H1 (cell line): ENCODE measurements around the gene NFIA. TPM values are rescaled to one million over a fixed set of nuclear protein-coding genes. Genes with fewer than 3 reads are reported as not detected.

ENCODE experiments used
- CTCF ChIA-PET: fragments of 300-600 bp; sonication (Branson Sonifier 250); formaldehyde crosslinking; loops from one replicate; lab custom pipeline; 2021; ENCODE audit not compliant: partially characterized antibody; lab: Charles Lee
- POLR2A ChIA-PET: fragments of 300-600 bp; sonication (Branson Sonifier 250); formaldehyde crosslinking; loops from one replicate; lab custom pipeline; 2021; ENCODE audit warnings: inconsistent platforms; ENCODE audit not compliant: partially characterized antibody; lab: Charles Lee
- DNase-seq, 2 experiments: peaks; one replicate each; pipeline versions ENCODE4 v3.0.0 to v3.0.0-alpha.2; 2010 to 2022; ENCODE audit warnings: low spot score in 2 of 2, low read depth in 1 of 2, mixed read lengths in 1 of 2
- FAIRE-seq: peaks from 2 replicates; lab custom pipeline; 2011; peaks lifted over from hg19 to GRCh38; lab: Jason Lieb, UNC
- H2AFZ ChIP-seq: 2 replicates; pipeline ENCODE4 v1.8.1; 2012; ENCODE audit warnings: low read length, inconsistent platforms
- H2AK5ac ChIP-seq: 2 replicates; pipeline ENCODE4 v1.6.1; 2013; ENCODE audit warnings: low read depth, low read length
- H2BK120ac ChIP-seq: replicated peaks from 2 replicates; pipeline ENCODE3; 2013; ENCODE audit warnings: low read depth, low read length, inconsistent platforms
- H2BK12ac ChIP-seq: 2 replicates; pipeline ENCODE4 v1.6.1; 2013; ENCODE audit warnings: low read depth, low read length
- H2BK15ac ChIP-seq: 2 replicates; pipeline ENCODE4 v1.6.1; 2013; ENCODE audit warnings: low read length
- H2BK20ac ChIP-seq: 2 replicates; pipeline ENCODE4 v1.6.1; 2013; ENCODE audit warnings: low read length
- H2BK5ac ChIP-seq: 2 replicates; pipeline ENCODE4 v1.6.1; 2013; ENCODE audit warnings: low read depth, low read length
- H3K14ac ChIP-seq: 2 replicates; pipeline ENCODE4 v1.6.1; 2013; ENCODE audit warnings: inconsistent platforms; ENCODE audit not compliant: insufficient read length
- H3K18ac ChIP-seq: 2 replicates; pipeline ENCODE4 v1.6.1; 2013; ENCODE audit warnings: low read length; ENCODE audit errors: extremely low read depth
- H3K23ac ChIP-seq: 2 replicates; pipeline ENCODE4 v1.6.1; 2013; ENCODE audit warnings: inconsistent platforms; ENCODE audit not compliant: insufficient read length
- H3K23me2 ChIP-seq: 2 replicates; pipeline ENCODE4 v1.6.1; 2013; ENCODE audit warnings: low read depth, low read length
- H3K27ac ChIP-seq: 2 replicates; pipeline ENCODE4 v1.6.1; 2011; ENCODE audit warnings: low read depth, low read length, inconsistent platforms
- H3K27me3 ChIP-seq, 4 experiments: replicated peaks in 1 of 4; 1 replicate in 1 of 4; 2 replicates in 3 of 4; pipeline versions ENCODE4 v1.6.1 to v1.8.1; 2011 to 2013; ENCODE audit warnings: low read length in 3 of 4, mild to moderate bottlenecking in 3 of 4, inconsistent platforms in 2 of 4, mixed read lengths in 2 of 4, moderate library complexity in 1 of 4; ENCODE audit not compliant: control insufficient read depth in 3 of 4, insufficient read depth in 3 of 4; ENCODE audit errors: extremely low read depth in 1 of 4
- H3K36me3 ChIP-seq, 4 experiments: 2 replicates each; pipeline versions ENCODE4 v1.6.1 to v1.8.1; 2011 to 2013; ENCODE audit warnings: mild to moderate bottlenecking in 4 of 4, low read length in 3 of 4, moderate library complexity in 2 of 4, control low read depth in 1 of 4, inconsistent platforms in 1 of 4; ENCODE audit not compliant: insufficient read depth in 4 of 4, control insufficient read depth in 2 of 4
- H3K4ac ChIP-seq: replicated peaks from 2 replicates; pipeline ENCODE3; 2013; ENCODE audit warnings: low read length, low read depth, mixed read lengths, inconsistent platforms; ENCODE audit not compliant: insufficient read length
- H3K4me1 ChIP-seq, 4 experiments: replicated peaks in 1 of 4; 1 replicate in 1 of 4; 2 replicates in 3 of 4; pipeline versions ENCODE4 v1.6.1 to v1.8.1; 2011 to 2013; ENCODE audit warnings: low read length in 3 of 4, inconsistent platforms in 2 of 4, mixed read lengths in 1 of 4; ENCODE audit not compliant: insufficient read depth in 4 of 4, control insufficient read depth in 3 of 4
- H3K4me2 ChIP-seq, 2 experiments: 2 replicates each; pipeline versions ENCODE4 v1.6.1 to v1.8.1; 2011 to 2013; ENCODE audit warnings: low read depth in 2 of 2, low read length in 2 of 2, control low read depth in 1 of 2, inconsistent platforms in 1 of 2, mild to moderate bottlenecking in 1 of 2; ENCODE audit not compliant: insufficient read depth in 1 of 2
- H3K4me3 ChIP-seq, 4 experiments: fragments of 200-600, 300-600 bp in 1 of 4; sonication (generic), shearing (Covaris generic), sonication (Bioruptor Twin) in 1 of 4; 2 replicates each; pipeline versions ENCODE4 v1.5.1 to v1.8.1; 2011 to 2016; ENCODE audit warnings: low read length in 4 of 4, low read depth in 3 of 4, control low read depth in 2 of 4, inconsistent platforms in 2 of 4, mild to moderate bottlenecking in 2 of 4, mixed read lengths in 1 of 4, moderate library complexity in 1 of 4; ENCODE audit not compliant: insufficient read depth in 2 of 4; ENCODE audit errors: extremely low read depth in 1 of 4
- H3K56ac ChIP-seq: replicated peaks from 2 replicates; pipeline ENCODE3; 2013; ENCODE audit warnings: low read depth, mild to moderate bottlenecking, mixed read lengths, low read length, inconsistent platforms; ENCODE audit not compliant: insufficient read length
- H3K79me1 ChIP-seq: 2 replicates; pipeline ENCODE4 v1.6.1; 2013; ENCODE audit warnings: low read depth, low read length, control low read depth
- H3K79me2 ChIP-seq, 2 experiments: 2 replicates each; pipeline versions ENCODE4 v1.6.1 to v1.8.1; 2012 to 2013; ENCODE audit warnings: low read length in 2 of 2, mild to moderate bottlenecking in 2 of 2, inconsistent platforms in 1 of 2; ENCODE audit not compliant: insufficient read depth in 2 of 2, control insufficient read depth in 1 of 2
- H3K9ac ChIP-seq, 4 experiments: replicated peaks in 1 of 4; 1 replicate in 1 of 4; 2 replicates in 3 of 4; pipeline versions ENCODE4 v1.6.1 to v1.8.1; 2011 to 2013; ENCODE audit warnings: low read depth in 3 of 4, low read length in 3 of 4, control low read depth in 2 of 4, mild to moderate bottlenecking in 2 of 4, moderate library complexity in 2 of 4, inconsistent platforms in 1 of 4; ENCODE audit errors: extremely low read depth in 1 of 4
- H3K9me3 ChIP-seq, 2 experiments: 2 replicates each; pipeline versions ENCODE4 v1.6.1 to v1.8.1; 2012 to 2013; ENCODE audit warnings: mild to moderate bottlenecking in 2 of 2, moderate library complexity in 2 of 2, control low read depth in 1 of 2, inconsistent platforms in 1 of 2, low read depth in 1 of 2, low read length in 1 of 2, mixed read lengths in 1 of 2; ENCODE audit not compliant: insufficient read depth in 2 of 2
- H4K20me1 ChIP-seq, 2 experiments: replicated peaks in 1 of 2; 2 replicates each; pipeline versions ENCODE3 to v1.8.1; 2011 to 2013; ENCODE audit warnings: inconsistent platforms in 2 of 2, low read length in 2 of 2, mild to moderate bottlenecking in 1 of 2; ENCODE audit not compliant: insufficient read depth in 2 of 2, control insufficient read depth in 1 of 2
- H4K5ac ChIP-seq: 2 replicates; pipeline ENCODE4 v1.6.1; 2013; ENCODE audit warnings: low read length, low read depth, mixed read lengths, inconsistent platforms; ENCODE audit not compliant: insufficient read length
- H4K8ac ChIP-seq: 2 replicates; pipeline ENCODE4 v1.8.0; 2013; ENCODE audit warnings: mild to moderate bottlenecking, moderate library complexity, low read length, inconsistent platforms; ENCODE audit not compliant: insufficient read depth; ENCODE audit errors: extremely low read depth
- H4K91ac ChIP-seq: replicated peaks from 2 replicates; pipeline ENCODE3; 2013; ENCODE audit warnings: low read length, mixed read lengths, inconsistent platforms; ENCODE audit not compliant: insufficient read length
- WGBS, 2 experiments: shearing (Covaris generic) in 1 of 2; methylation state at CpG; one replicate each; pipeline versions ENCODE4 v1.1.6 to v1.1.7; 2013 to 2015; ENCODE audit warnings: low lambda C conversion rate in 2 of 2, mixed read lengths in 2 of 2, inconsistent platforms in 1 of 2, low coverage in 1 of 2, missing lambda C conversion rate in 1 of 2; ENCODE audit not compliant: insufficient replicate concordance in 2 of 2, insufficient coverage in 1 of 2, insufficient read length in 1 of 2; ENCODE audit errors: extremely low coverage in 1 of 2, missing lambda C conversion rate in 1 of 2; 5-methylcytosine and 5-hydroxymethylcytosine counted together
- polyA plus RNA-seq, 7 experiments: library from polyadenylated mRNA; depleted of rRNA in 3 of 7; stranded (reverse) in 5 of 7; unstranded in 2 of 7; fragments of >200 nt in 5 of 7; fragments of 200-250 nt in 2 of 7; gene quantifications; 1 replicate in 5 of 7; 2 replicates in 1 of 7; 4 replicates in 1 of 7; pipeline versions ENCODE4 v1.2.1 to v1.2.3, GENCODE V29; 2011 to 2013; ENCODE audit warnings: missing spikeins in 2 of 7, mixed read lengths in 2 of 7
- total RNA-seq: library from RNA; stranded (reverse); fragmentation: NEBNext Ultra II Directional; extraction: Animal tissue kit (Norgen Biotek cat#: 25700); gene quantifications from 2 replicates; pipeline ENCODE4 v1.2.1, GENCODE V29; 2021

The NFIA gene
- total and polyA plus RNA-seq, 2 of the 8 experiments (the other 6 are each of a cell fraction or from before 2014, with no cell fraction given) = 1.8 to 2.3 TPM

GRCh38 chr1:61395146-61395800 lies 312.9 kb downstream of the NFIA start:
- peaks cover 0 to 7% (median 3%) of the 10 kb centered on the region in 4 experiments; a peak in 5 of 7 replicates for H3K27me3 ChIP-seq
- H2BK120ac ChIP-seq = no peak overlapping the region
- no peaks in the 10 kb centered on the region; the same call in 1 of the 2 replicates for H3K23me2 ChIP-seq
- H3K4me2 ChIP-seq = no peak overlapping the region
- H3K4ac ChIP-seq = no peak overlapping the region
- H3K36me3 ChIP-seq = no peaks in the 10 kb centered on the region
- H3K9me3 ChIP-seq = no peaks in the 10 kb centered on the region
- no peak overlapping the region for H3K4me3 ChIP-seq
- no peak overlapping the region for H3K14ac ChIP-seq
- no peak overlapping the region for H3K23ac ChIP-seq
- H2BK5ac ChIP-seq = no peak overlapping the region
- no peaks in the 10 kb centered on the region for H3K4me1 ChIP-seq
- no peak overlapping the region for H2BK15ac ChIP-seq
- no peak overlapping the region for H3K18ac ChIP-seq
- no peaks in the 10 kb centered on the region for H3K79me2 ChIP-seq
- H4K20me1 ChIP-seq = no peaks in the 10 kb centered on the region
- H4K5ac ChIP-seq = no peak overlapping the region
- H3K9ac ChIP-seq = no peak overlapping the region
- FAIRE-seq (no peak), DNase-seq (no peak)
- H4K8ac ChIP-seq = no peak overlapping the region
- H3K56ac ChIP-seq = no peak overlapping the region
- no peak overlapping the region for H4K91ac ChIP-seq
- no peak overlapping the region for H3K27ac ChIP-seq
- no peak overlapping the region for H2AFZ ChIP-seq
- no peak overlapping the region for H2BK12ac ChIP-seq
- no peaks in the 10 kb centered on the region for H3K79me1 ChIP-seq
- 81% methylated on average over 6 of the region's 6 CpGs; no CpG with 5 or more reads in 1 of the 2 experiments for WGBS, 2 experiments
- no peak overlapping the region for H2BK20ac ChIP-seq
- ChIA-PET CTCF (interaction anchor here (0.9 to 1.1 kb wide), 3 partner anchors 13 to 36 kb away, joined by 3 read pairs; no protein-coding TSS in a partner anchor), POLR2A (no interaction called here)
- no peak overlapping the region for H2AK5ac ChIP-seq
